GM10266 (cell line): Measurements from ENCODE around the gene HCAR2.

Experiments
- DNase-seq: peaks from one replicate; pipeline ENCODE4 v3.0.0; 2012; ENCODE audit errors: extremely low spot score
- TF ChIP-seq, protein P1 (sequence below): IDR thresholded peaks from 2 replicates; pipeline ENCODE4 v1.5.1; 2012; ENCODE audit warnings: mild to moderate bottlenecking, low read depth; ENCODE audit not compliant: control insufficient read depth, insufficient read depth; ENCODE audit errors: missing control alignments

HCAR2 gene

DNA sequence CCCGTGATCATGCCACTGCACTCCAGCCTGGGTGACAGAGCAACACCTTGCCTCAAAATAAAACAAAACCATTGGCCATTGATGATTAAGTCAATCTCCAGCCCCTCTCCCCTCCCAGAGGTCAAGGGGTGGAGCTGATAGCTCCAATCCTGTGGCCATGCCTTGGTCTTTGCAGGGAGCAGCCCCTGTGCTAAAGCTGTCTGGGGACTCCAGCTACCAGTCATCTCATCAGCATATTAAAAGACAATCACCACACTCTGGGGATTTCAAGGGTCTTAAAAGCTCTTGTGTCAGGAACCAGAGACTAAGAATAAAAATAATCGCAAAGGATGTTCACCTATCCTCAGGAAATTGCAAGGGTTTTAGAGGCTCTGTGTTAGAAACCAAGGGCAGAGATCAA lies 30.6 kb downstream of the HCAR2 start:
- TF ChIP-seq, protein P1, sequence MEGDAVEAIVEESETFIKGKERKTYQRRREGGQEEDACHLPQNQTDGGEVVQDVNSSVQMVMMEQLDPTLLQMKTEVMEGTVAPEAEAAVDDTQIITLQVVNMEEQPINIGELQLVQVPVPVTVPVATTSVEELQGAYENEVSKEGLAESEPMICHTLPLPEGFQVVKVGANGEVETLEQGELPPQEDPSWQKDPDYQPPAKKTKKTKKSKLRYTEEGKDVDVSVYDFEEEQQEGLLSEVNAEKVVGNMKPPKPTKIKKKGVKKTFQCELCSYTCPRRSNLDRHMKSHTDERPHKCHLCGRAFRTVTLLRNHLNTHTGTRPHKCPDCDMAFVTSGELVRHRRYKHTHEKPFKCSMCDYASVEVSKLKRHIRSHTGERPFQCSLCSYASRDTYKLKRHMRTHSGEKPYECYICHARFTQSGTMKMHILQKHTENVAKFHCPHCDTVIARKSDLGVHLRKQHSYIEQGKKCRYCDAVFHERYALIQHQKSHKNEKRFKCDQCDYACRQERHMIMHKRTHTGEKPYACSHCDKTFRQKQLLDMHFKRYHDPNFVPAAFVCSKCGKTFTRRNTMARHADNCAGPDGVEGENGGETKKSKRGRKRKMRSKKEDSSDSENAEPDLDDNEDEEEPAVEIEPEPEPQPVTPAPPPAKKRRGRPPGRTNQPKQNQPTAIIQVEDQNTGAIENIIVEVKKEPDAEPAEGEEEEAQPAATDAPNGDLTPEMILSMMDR = no peak
- no peak for DNase-seq

DNA sequence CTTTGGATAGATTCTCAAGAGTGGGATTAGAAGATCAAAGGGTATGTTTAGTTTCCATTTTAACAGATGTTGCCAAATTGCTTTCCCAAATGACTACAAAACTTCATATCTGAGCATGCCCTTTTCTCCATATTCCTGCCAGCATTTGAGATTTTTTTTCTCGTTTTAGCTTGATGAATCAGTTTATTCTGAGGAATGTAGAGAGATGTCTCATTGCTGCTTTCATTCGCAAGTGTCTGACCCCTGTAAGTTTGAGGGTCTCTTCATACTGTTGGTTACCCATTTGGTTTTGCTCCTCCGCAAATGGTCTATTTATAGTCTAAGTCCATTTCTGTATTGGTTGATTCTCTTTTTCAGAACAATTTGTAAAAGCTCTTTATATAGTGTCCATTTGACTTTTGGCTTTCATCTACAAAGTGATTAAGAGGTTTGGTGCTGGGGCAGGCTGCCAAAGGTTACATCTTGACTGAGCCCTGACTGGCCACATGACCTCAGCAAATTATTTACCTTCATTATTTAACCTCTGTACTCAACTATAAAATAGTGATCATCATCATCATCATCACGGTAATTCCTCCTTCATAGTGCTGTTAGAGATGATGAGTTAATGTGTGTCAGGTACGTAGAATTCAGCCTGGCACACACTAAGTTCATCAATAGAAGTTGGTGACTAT lies 33.6 kb downstream of the HCAR2 start:
- no peak for DNase-seq
- TF ChIP-seq, protein P1 = no peak

DNA sequence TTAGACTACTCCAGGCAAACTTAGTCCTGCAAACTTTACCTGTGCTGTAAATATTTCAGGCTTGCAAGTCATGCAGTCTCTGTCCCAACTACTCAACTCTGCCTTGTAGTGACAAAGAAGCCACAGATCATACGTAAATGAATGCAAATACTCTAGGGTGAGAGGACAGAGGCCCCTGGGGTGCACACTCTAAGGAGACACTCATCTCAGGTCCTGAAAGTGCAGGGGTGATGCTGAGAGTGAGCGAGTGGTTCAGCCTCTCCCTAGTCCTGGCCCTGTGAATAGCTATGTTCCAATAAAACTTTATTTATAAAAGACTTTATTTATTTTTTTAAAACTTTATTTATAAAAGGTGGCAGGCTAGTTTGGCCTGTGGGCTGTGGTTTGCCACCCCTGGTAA lies 34.9 kb downstream of the HCAR2 start:
- DNase-seq = no peak

DNA sequence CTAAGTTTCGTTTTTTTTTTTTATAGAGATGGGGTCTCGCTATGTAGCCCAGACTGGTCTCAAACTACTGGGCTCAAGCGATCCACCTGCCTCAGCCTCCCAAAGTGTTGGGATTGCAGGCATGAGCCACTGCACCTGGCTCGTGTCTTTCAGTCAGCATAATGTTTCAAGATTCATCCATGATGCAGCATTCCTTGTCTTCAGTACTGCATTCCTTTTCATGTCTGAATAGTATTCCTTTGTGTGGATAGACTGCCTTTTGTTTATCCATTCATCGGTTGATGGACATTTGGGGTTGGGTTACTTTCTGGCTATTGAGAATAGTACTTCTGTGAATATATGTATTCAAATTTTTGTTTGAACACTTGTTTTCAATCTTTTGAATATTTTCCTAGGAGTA lies 37.4 kb downstream of the HCAR2 start:
- TF ChIP-seq, protein P1 = no peak
- no peak for DNase-seq

More for the DNA sequence above, 34.9 kb downstream of the HCAR2 start:
- TF ChIP-seq, protein P1 = no peak

DNA sequence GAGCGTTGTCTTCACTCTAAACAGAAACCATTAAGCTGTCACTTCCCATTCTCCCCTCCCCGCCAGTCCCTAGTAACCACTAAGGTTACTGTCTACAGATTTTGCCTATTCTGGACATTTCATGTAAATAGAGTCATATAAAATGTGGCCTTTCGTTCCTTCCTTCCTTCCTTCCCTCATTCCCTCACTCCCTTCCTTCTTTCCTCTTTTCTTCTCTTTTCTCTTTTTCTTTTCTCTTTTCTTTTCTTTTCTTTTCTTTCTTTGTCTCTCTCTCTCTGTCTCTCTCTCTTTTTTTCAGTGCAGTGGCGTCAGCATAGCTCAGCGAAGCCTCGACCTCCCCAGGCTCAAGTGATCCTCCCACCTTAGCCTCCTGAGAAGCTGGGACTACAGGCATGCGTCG lies 37.8 kb downstream of the HCAR2 start:
- TF ChIP-seq, protein P1 = no peak
- DNase-seq = no peak

DNA sequence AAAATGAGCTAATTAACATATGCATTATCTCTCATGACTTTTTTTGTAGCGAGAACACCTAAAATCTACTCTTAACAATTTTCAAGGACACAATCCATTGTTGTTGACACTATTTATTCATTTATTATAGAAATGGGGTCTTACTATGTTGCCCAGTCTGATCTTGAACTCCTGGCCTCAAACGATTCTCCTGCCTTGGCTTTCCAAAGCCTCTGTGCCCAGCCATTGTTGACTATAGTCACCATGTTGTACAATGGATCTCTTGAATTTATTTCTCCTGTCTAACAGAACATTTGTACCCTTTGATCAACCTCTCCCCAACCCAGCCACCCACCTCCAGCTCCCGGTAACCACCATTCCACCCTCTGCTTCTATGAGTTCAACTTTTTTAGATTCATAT lies 41.2 kb downstream of the HCAR2 start:
- DNase-seq = no peak
- TF ChIP-seq, protein P1 = no peak

DNA sequence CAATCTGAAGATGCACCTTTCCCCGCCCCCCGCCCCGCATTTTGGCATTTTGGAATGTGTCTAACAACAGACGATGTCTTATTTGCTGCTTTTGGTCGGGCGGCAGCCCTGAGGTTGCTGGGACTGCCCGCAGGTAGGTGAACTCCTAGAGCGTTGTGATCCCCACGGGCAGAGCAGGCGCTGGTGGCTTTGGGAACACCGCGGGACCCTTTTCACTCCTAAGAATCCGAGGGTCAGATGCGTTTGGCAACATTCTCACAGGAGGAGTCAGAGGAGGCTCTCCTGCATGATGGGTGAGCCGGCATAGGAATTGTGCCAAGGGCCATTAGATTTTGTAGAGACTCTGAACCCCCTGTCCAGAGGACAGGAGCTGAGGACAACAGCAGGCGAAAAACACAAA lies 41.9 kb downstream of the HCAR2 start:
- DNase-seq = no peak
- TF ChIP-seq, protein P1 = no peak
